Endothelial cell of umbilical vein (primary cell): ENCODE measurements around the gene CLBA1. TPM values are rescaled to one million over a fixed set of nuclear protein-coding genes. Genes with fewer than 3 reads are reported as not detected.

Experiments
- BruUV-seq: library from RNA; stranded (reverse); fragments of 400-500 nt; replicated peaks from 2 replicates; lab custom pipeline; 2021; lab: Mats Ljungman, UMichigan
- CTCF ChIA-PET: fragments of 300-600, 350-600 bp; sonication (Branson Sonifier 250); formaldehyde crosslinking; loops from one replicate; lab custom pipeline; 2021; ENCODE audit warnings: antibody characterized with exemption, inconsistent platforms; lab: Charles Lee
- POLR2A ChIA-PET: fragments of 300-600, 350-600 bp; sonication (Branson Sonifier 250); formaldehyde crosslinking; loops from one replicate; lab custom pipeline; 2021; ENCODE audit warnings: antibody characterized with exemption, inconsistent platforms; lab: Charles Lee
- DNase-seq: peaks from one replicate; pipeline ENCODE4 v3.0.0-alpha.2; 2011; ENCODE audit warnings: low read depth, low spot score
- FAIRE-seq: peaks from 2 replicates; lab custom pipeline; 2011; peaks lifted over from hg19 to GRCh38; lab: Jason Lieb, UNC
- H2AFZ ChIP-seq: 2 replicates; pipeline ENCODE4 v1.6.0; 2012; ENCODE audit warnings: low read depth, low read length, control low read depth, inconsistent platforms
- H3K27ac ChIP-seq: 2 replicates; pipeline ENCODE4 v1.5.1; 2011; ENCODE audit warnings: low read depth, mild to moderate bottlenecking, control low read depth, low read length, moderate library complexity; ENCODE audit not compliant: insufficient read depth
- H3K27me3 ChIP-seq, 2 experiments: 2 replicates each; pipeline versions ENCODE4 v1.6.0 to v1.6.1; 2011; ENCODE audit warnings: low read length in 2 of 2, mixed read lengths in 1 of 2; ENCODE audit not compliant: control insufficient read depth in 2 of 2, insufficient read depth in 2 of 2
- H3K36me3 ChIP-seq, 2 experiments: 2 replicates in 1 of 2; 3 replicates in 1 of 2; pipeline ENCODE4 v1.5.1; 2011; ENCODE audit warnings: low read length in 2 of 2, mild to moderate bottlenecking in 1 of 2, moderate library complexity in 1 of 2; ENCODE audit not compliant: control insufficient read depth in 2 of 2, insufficient read depth in 2 of 2; ENCODE audit errors: extremely low read depth in 1 of 2
- H3K4me1 ChIP-seq: 3 replicates; pipeline ENCODE4 v1.5.1; 2011; ENCODE audit warnings: mild to moderate bottlenecking, low read length; ENCODE audit not compliant: control insufficient read depth, insufficient read depth; ENCODE audit errors: extremely low read depth
- H3K4me2 ChIP-seq: 2 replicates; pipeline ENCODE4 v1.6.1; 2011; ENCODE audit warnings: low read length, control low read depth, mixed read lengths; ENCODE audit not compliant: insufficient read depth
- H3K4me3 ChIP-seq, 3 experiments: fragments of 200-600 bp in 1 of 3; sonication (generic), shearing (Covaris generic) in 1 of 3; replicated peaks in 1 of 3; 2 replicates each; pipeline ENCODE4 v1.5.1; 2011 to 2016; ENCODE audit warnings: control low read depth in 3 of 3, low read length in 3 of 3, mild to moderate bottlenecking in 2 of 3, inconsistent platforms in 1 of 3, low read depth in 1 of 3, moderate library complexity in 1 of 3; ENCODE audit not compliant: insufficient read depth in 1 of 3
- H3K79me2 ChIP-seq: 2 replicates; pipeline ENCODE4 v1.6.0; 2012; ENCODE audit warnings: low read length, inconsistent platforms; ENCODE audit not compliant: control insufficient read depth, insufficient read depth
- H3K9ac ChIP-seq: replicated peaks from 2 replicates; pipeline ENCODE3; 2011; ENCODE audit warnings: low read length, control low read depth; ENCODE audit not compliant: insufficient read depth; ENCODE audit errors: extremely low read depth
- H3K9me1 ChIP-seq: replicated peaks from 3 replicates; pipeline ENCODE4 v1.6.0; 2011; ENCODE audit warnings: mild to moderate bottlenecking, low read length; ENCODE audit not compliant: control insufficient read depth, insufficient read depth; ENCODE audit errors: extremely low read depth
- H3K9me3 ChIP-seq: replicated peaks from 2 replicates; pipeline ENCODE4 v1.5.1; 2012; ENCODE audit warnings: low read length, inconsistent platforms; ENCODE audit not compliant: control insufficient read depth, insufficient read depth
- H4K20me1 ChIP-seq: replicated peaks from 2 replicates; pipeline ENCODE3; 2011; ENCODE audit warnings: mild to moderate bottlenecking, low read length; ENCODE audit not compliant: control insufficient read depth, insufficient read depth; ENCODE audit errors: extremely low read depth
- FOS ChIP-seq: IDR thresholded peaks from 2 replicates; pipeline ENCODE4 v1.6.1; 2011; ENCODE audit warnings: mild to moderate bottlenecking, low read length, moderate library complexity, borderline replicate concordance; ENCODE audit not compliant: insufficient read depth
- JUN ChIP-seq: IDR thresholded peaks from 2 replicates; pipeline ENCODE4 v1.6.1; 2011; ENCODE audit warnings: borderline replicate concordance, low read depth; ENCODE audit not compliant: insufficient read length, insufficient read depth
- POLR2A ChIP-seq: IDR thresholded peaks from 2 replicates; pipeline ENCODE4 v1.6.1; 2012; ENCODE audit warnings: low read depth, mild to moderate bottlenecking, control low read depth, low read length
- dilution Hi-C: fragments of 300-500 bp; cut with MboI; formaldehyde crosslinking; loops from one replicate; pipeline ENCODE4 v1.15.0; 2019; ENCODE audit warnings: low sequenced_read_pairs; ENCODE audit not compliant: extremely low pct_ligation_motif_present
- intact Hi-C: fragments of 100-400 bp; cut with micrococcal nuclease; formaldehyde crosslinking; loops from one replicate; pipeline ENCODE4 v1.10.0; 2022
- polyA plus RNA-seq, 4 experiments: library from polyadenylated mRNA; depleted of rRNA in 3 of 4; stranded (reverse) in 3 of 4; unstranded in 1 of 4; fragments of >200 nt; gene quantifications; 2 replicates each; pipeline versions ENCODE4 v1.2.1 to v1.2.3, GENCODE V29; 2011 to 2012; ENCODE audit warnings: missing spikeins in 1 of 4
- total RNA-seq: library from RNA; stranded (reverse); gene quantifications from 2 replicates; pipeline ENCODE4 v1.2.3, GENCODE V29; 2021
- TF ChIP-seq, protein P1 (sequence below), 2 donors: IDR thresholded peaks; 1 replicate in 1 of 2; 2 replicates in 1 of 2; pipeline ENCODE4 v1.5.1; 2011; ENCODE audit warnings: low read length in 2 of 2, mild to moderate bottlenecking in 2 of 2, moderate library complexity in 2 of 2, control low read depth in 1 of 2, inconsistent platforms in 1 of 2, low read depth in 1 of 2; ENCODE audit not compliant: insufficient read depth in 1 of 2; ENCODE audit errors: extremely low read depth in 1 of 2
- TF ChIP-seq, protein P2 (sequence below): IDR thresholded peaks from 2 replicates; pipeline ENCODE4 v1.6.1; 2011; ENCODE audit not compliant: insufficient read depth, insufficient read length

Gene CLBA1
- total and polyA plus RNA-seq, 2 donors (not counting 3 experiments of a cell fraction or from before 2014, with no cell fraction given): 5.2 to 5.3 TPM

DNA sequence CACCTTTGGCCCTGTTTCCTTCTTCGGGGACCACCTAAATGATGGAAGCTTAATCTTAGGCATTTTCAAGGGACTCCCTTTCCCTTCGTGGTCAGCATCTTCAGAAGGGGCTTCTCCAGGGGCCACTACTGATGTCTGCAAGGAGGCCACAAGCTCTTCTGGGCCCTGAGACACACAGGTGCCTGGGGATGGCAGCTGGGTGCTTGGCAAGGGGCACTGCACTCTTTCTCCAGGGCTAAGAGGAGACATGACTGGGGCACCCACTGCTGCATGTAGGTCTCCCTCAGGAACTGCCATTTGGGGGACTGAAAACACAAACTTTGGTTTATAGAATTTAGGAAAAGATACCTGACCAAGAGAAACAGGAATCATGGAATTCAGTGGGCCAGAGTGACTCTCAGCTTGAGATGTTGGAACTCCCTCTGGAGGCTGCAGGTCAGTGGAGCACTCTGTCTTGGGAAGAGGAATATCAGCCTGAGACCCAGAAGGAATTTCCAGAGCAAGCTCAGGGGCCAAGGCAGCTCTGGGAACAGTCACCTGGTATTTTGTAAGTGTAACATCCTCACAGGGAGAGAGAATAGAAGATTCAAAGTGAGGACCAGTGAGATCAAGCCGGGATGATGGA lies 45.0 kb upstream of the CLBA1 start:
- FAIRE-seq: no peak
- POLR2A ChIA-PET: no interaction called here
- no peak for DNase-seq

More for the DNA sequence above, 45.0 kb upstream of the CLBA1 start:
- no peak overlapping the region for H3K9ac ChIP-seq
- dilution Hi-C loops: no loop called here
- H3K9me3 ChIP-seq: no peaks in the 10 kb centered on the region
- intact Hi-C loops: no loop called here
- H3K4me2 ChIP-seq: no peak overlapping the region
- H3K27ac ChIP-seq: no peak overlapping the region
- no peaks in the 10 kb centered on the region for H4K20me1 ChIP-seq
- no TSS peak for BruUV-seq
- H3K4me3 ChIP-seq: no peak overlapping the region
- no peaks in the 10 kb centered on the region for H3K79me2 ChIP-seq
- H2AFZ ChIP-seq: no peak overlapping the region
- TF ChIP-seq JUN: no peak
- TF ChIP-seq, protein P1, sequence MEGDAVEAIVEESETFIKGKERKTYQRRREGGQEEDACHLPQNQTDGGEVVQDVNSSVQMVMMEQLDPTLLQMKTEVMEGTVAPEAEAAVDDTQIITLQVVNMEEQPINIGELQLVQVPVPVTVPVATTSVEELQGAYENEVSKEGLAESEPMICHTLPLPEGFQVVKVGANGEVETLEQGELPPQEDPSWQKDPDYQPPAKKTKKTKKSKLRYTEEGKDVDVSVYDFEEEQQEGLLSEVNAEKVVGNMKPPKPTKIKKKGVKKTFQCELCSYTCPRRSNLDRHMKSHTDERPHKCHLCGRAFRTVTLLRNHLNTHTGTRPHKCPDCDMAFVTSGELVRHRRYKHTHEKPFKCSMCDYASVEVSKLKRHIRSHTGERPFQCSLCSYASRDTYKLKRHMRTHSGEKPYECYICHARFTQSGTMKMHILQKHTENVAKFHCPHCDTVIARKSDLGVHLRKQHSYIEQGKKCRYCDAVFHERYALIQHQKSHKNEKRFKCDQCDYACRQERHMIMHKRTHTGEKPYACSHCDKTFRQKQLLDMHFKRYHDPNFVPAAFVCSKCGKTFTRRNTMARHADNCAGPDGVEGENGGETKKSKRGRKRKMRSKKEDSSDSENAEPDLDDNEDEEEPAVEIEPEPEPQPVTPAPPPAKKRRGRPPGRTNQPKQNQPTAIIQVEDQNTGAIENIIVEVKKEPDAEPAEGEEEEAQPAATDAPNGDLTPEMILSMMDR (IDR thresholded peaks at IDR 0.05; ENCODE audit: extremely low read depth in 1 of 2, insufficient read depth in 1 of 2, low read depth in 1 of 2, low read length in 2 of 2): peak in 1 of 2 donors; percentile 15
- TF ChIP-seq FOS: no peak
- TF ChIP-seq, protein P2, sequence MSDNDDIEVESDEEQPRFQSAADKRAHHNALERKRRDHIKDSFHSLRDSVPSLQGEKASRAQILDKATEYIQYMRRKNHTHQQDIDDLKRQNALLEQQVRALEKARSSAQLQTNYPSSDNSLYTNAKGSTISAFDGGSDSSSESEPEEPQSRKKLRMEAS: no peak
- TF ChIP-seq POLR2A: no peak
- no peaks in the 10 kb centered on the region for H3K27me3 ChIP-seq
- CTCF ChIA-PET: no interaction called here
- no peaks in the 10 kb centered on the region for H3K9me1 ChIP-seq
- peaks cover 0 to 3% of the 10 kb centered on the region in 2 experiments for H3K36me3 ChIP-seq
- no peaks in the 10 kb centered on the region for H3K4me1 ChIP-seq
